Glutamatergic neuron (in vitro differentiated cells): ENCODE measurements around the gene OR4K5. TPM values are rescaled to one million over a fixed set of nuclear protein-coding genes. Genes with fewer than 3 reads are reported as not detected.

Source experiments
- DNase-seq: peaks from one replicate; pipeline ENCODE4 v3.0.0; 2022
- H3K27ac Mint-ChIP-seq: one replicate; pipeline ENCODE4 v1.8.0; 2020; ENCODE audit warnings: mild to moderate bottlenecking, mixed read lengths, inconsistent platforms; ENCODE audit not compliant: unreplicated experiment
- H3K27me3 Mint-ChIP-seq: one replicate; pipeline ENCODE4 v1.8.0; 2020; ENCODE audit warnings: mild to moderate bottlenecking, moderate library complexity, mixed read lengths, inconsistent platforms; ENCODE audit not compliant: unreplicated experiment
- H3K36me3 Mint-ChIP-seq: one replicate; pipeline ENCODE4 v1.8.0; 2020; ENCODE audit warnings: mild to moderate bottlenecking, mixed read lengths, inconsistent platforms; ENCODE audit not compliant: unreplicated experiment
- H3K4me1 Mint-ChIP-seq: one replicate; pipeline ENCODE4 v1.8.0; 2020; ENCODE audit warnings: mild to moderate bottlenecking, low read depth, mixed read lengths, inconsistent platforms; ENCODE audit not compliant: unreplicated experiment
- H3K4me3 Mint-ChIP-seq: one replicate; pipeline ENCODE4 v1.8.0; 2020; ENCODE audit warnings: mild to moderate bottlenecking, mixed read lengths, inconsistent platforms; ENCODE audit not compliant: unreplicated experiment
- H3K9me3 Mint-ChIP-seq: one replicate; pipeline ENCODE4 v1.8.0; 2020; ENCODE audit warnings: mild to moderate bottlenecking, moderate library complexity, mixed read lengths, inconsistent platforms; ENCODE audit not compliant: unreplicated experiment
- long read RNA-seq: library from polyadenylated mRNA; unstranded; transcript quantifications from one replicate; pipeline ENCODE4 v2.0.0, GENCODE V29; 2020; ENCODE audit not compliant: unreplicated experiment
- total RNA-seq: library from RNA; stranded (reverse); fragmentation: NEBNext Ultra II Directional; extraction: Animal tissue kit (Norgen Biotek cat#: 25700); gene quantifications from one replicate; pipeline ENCODE4 v1.2.1, GENCODE V29; 2021; ENCODE audit not compliant: unreplicated experiment
- TF ChIP-seq, protein P1 (sequence below): fragments of 200-600 bp; sonication (generic); IDR thresholded peaks from one replicate; pipeline ENCODE4 v1.5.0; 2021; ENCODE audit not compliant: partially characterized antibody, unreplicated experiment

Gene OR4K5
- not detected for total RNA-seq
- long read RNA-seq: 0 reads

DNA sequence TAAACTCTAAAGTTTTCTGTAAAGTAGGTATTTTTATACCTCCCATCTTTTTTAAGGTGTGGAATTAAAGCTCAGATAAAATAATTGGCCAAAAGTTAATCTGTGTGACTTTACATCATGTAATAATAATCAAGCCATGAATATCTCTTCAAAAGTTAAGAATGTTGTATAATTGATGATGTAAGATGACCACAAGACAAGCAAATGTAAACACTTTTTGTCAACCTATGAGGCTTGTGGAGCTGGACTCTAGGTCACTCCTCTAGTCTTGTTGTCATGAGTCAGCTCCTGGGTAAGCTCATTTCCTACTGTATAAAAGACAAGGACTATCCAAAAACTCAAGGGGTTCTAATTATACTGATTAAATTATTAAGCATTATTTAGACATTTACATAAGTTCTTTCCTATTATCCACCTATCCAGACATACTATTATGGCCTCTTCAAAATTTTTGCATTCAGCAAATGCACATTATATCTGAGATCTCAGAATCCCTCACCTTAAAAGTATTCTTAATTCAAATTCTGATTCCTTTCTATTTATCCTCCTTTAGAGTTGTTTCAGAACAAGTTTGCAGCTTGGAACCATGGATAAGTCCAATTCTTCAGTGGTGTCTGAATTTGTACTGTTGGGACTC lies at the start of gene OR4K5:
TSS of gene OR4K5 (plus strand) at position 587 of the 637 bp plus-strand sequence. CDS start at position 587, 0 bp downstream.
- TF ChIP-seq, protein P1, sequence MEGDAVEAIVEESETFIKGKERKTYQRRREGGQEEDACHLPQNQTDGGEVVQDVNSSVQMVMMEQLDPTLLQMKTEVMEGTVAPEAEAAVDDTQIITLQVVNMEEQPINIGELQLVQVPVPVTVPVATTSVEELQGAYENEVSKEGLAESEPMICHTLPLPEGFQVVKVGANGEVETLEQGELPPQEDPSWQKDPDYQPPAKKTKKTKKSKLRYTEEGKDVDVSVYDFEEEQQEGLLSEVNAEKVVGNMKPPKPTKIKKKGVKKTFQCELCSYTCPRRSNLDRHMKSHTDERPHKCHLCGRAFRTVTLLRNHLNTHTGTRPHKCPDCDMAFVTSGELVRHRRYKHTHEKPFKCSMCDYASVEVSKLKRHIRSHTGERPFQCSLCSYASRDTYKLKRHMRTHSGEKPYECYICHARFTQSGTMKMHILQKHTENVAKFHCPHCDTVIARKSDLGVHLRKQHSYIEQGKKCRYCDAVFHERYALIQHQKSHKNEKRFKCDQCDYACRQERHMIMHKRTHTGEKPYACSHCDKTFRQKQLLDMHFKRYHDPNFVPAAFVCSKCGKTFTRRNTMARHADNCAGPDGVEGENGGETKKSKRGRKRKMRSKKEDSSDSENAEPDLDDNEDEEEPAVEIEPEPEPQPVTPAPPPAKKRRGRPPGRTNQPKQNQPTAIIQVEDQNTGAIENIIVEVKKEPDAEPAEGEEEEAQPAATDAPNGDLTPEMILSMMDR: no peak
- H3K9me3 Mint-ChIP-seq: peaks cover 2% of the 10 kb centered on the region
- no peaks in the 10 kb centered on the region for H3K36me3 Mint-ChIP-seq
- no peak within 1 kb of the TSS for H3K27ac Mint-ChIP-seq
- H3K4me1 Mint-ChIP-seq: no peaks in the 10 kb centered on the region
- no peaks in the 10 kb centered on the region for H3K27me3 Mint-ChIP-seq
- no peak for DNase-seq
- H3K4me3 Mint-ChIP-seq: no peak within 1 kb of the TSS

DNA sequence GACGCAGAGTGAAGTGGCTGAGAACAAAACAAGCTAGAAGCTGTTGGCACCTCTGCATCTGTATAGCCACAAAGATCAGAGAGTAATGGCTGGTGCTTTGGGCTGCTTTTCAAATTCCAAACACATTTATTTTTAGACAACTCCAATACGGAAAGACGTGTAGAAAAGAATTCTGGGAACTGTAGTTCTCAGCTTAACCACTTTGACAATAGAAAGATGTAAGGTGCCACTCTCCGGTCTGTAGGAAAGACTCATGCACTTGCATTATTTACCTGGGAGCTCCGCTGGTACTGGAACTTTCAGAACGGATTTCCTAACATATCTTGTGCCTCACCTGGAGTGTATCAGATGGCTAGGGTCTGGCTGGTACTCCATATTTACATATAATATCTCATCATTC lies 47.2 kb upstream of the OR4K5 start:
- DNase-seq: no peak
- TF ChIP-seq, protein P1: no peak
- Mint-ChIP-seq H3K36me3 (no peaks in the 10 kb centered on the region), H3K4me1 (no peaks in the 10 kb centered on the region), H3K27me3 (no peaks in the 10 kb centered on the region), H3K9me3 (peaks cover 12% of the 10 kb centered on the region), H3K4me3 (no peak overlapping the region), H3K27ac (no peak overlapping the region)

DNA sequence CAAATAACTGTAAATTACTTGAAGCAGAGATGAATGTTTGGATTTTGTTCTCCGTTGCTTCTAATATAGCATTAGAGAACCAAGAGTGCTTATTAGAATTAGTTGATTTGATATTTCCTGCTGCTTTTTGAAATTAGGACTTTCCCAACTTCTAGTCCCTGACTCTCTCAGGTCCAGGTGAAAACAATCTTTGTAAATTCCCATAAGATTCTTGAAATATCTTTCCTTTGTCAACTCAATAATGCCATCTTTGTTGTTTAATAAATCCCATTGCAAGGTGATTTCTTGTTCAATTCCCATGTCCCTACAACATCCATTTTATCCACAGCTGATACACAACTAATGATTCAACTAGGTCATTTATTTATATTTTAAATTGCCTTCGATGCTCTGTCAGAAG lies 45.6 kb upstream of the OR4K5 start, which contains the start of gene OR4K2:
TSS of gene OR4K2 (plus strand) at position 301 of the 400 bp plus-strand sequence. CDS start 1,126 bp downstream, outside the sequence.
- TF ChIP-seq, protein P1: no peak

GRCh38 chr14:19878029-19878642 lies 42.3 kb upstream of the OR4K5 start:
- H3K27ac Mint-ChIP-seq: no peak overlapping the region
- no peaks in the 10 kb centered on the region for H3K4me1 Mint-ChIP-seq
- no peak for DNase-seq
- H3K4me3 Mint-ChIP-seq: no peak overlapping the region
- no peaks in the 10 kb centered on the region for H3K36me3 Mint-ChIP-seq
- peaks cover 2% of the 10 kb centered on the region for H3K9me3 Mint-ChIP-seq
- H3K27me3 Mint-ChIP-seq: no peaks in the 10 kb centered on the region
- TF ChIP-seq, protein P1: peak; percentile 85

More for the DNA sequence above, 45.6 kb upstream of the OR4K5 start, which contains the start of gene OR4K2:
- Mint-ChIP-seq H3K4me3 (no peak within 1 kb of the TSS), H3K27me3 (no peaks in the 10 kb centered on the region), H3K27ac (no peak within 1 kb of the TSS), H3K9me3 (peaks cover 12% of the 10 kb centered on the region), H3K36me3 (no peaks in the 10 kb centered on the region), H3K4me1 (no peaks in the 10 kb centered on the region)
- no peak for DNase-seq

DNA sequence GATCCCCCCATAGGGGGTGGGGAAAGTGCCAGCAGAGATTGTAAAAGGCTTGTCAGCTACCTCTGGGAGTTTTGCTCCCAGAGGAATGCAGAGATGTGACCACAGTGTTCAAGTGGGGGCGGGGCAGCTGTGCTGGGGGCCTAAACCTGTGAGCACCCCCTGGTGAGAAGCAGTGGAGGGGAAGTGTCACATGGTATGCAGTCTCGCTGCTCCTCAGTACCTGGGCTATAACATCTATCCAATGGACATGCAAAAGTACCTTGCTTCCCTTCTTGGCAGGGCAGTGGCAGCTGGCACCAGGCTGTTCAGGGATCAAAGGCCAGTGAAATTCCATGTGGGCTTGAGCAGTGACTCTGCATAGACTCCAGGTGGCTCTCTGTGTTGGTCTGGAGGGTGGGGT lies 25.1 kb upstream of the OR4K5 start:
- H3K4me3 Mint-ChIP-seq: no peak overlapping the region
- no peak for DNase-seq
- no peaks in the 10 kb centered on the region for H3K4me1 Mint-ChIP-seq
- peaks cover 8% of the 10 kb centered on the region for H3K27me3 Mint-ChIP-seq
- H3K27ac Mint-ChIP-seq: no peak overlapping the region
- H3K36me3 Mint-ChIP-seq: no peaks in the 10 kb centered on the region
- peaks cover 34% of the 10 kb centered on the region for H3K9me3 Mint-ChIP-seq
- TF ChIP-seq, protein P1: no peak
